ENCODE data around the gene SLC22A1. TPM values are rescaled to one million over a fixed set of nuclear protein-coding genes. Genes with fewer than 3 reads are reported as not detected.

Gene SLC22A1
- polyA plus RNA-seq, 1 of the 3 experiments (the other 2 are of a cell fraction): 0.20 TPM

DNA sequence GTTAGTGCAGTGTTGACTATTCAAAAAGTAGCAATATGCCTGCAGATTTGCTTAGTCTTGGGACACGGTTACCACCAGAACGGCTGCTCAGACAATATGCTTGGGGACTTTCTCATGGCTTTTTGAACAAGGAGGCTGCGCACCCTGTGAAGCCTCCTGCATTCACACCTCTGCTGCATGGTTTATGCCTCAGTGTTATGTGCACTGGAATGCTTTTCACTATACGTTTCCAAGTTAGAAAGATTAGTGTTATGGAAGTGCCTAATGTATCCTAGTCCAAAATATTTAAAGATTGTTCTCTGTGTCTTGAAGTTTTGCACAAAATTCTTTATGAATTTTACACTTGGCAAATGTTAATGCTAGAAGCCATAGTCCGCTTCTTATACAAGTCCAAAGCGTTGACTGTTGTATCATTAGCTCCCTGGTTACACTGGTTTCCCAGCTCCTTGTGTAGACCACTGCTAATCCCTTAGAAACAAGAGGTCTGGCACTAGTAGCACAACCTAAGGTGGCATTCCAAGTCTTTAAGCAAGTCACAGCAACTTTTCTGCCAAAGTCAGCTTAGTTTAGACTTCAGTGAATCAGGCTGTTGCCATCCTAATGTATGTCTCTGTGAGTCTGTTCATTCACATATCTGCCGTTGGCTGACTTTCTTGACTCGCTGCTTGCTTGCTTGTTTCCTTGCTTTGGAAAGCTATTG, 26.3 kb upstream of the SLC22A1 start:
- H4K20me1 ChIP-seq (ENCODE audit: insufficient read depth): no peaks in the 10 kb centered on the region
- H3K9me3 ChIP-seq: no peaks in the 10 kb centered on the region
- H3K9ac ChIP-seq: no peak overlapping the region
- peaks cover 26 to 68% of the 10 kb centered on the region in 2 experiments for H3K36me3 ChIP-seq (replicated peaks in 1 of 2; ENCODE audit: control insufficient read depth in 1 of 2, insufficient read depth in 2 of 2, low read length in 1 of 2)
- DNase-seq: no peak
- 98% methylated on average over 8 of the region's 8 CpGs for WGBS (ENCODE audit: low lambda C conversion rate)
- TF ChIP-seq TCF12 (IDR thresholded peaks at IDR 0.05) (no peak), SIN3A (IDR thresholded peaks at IDR 0.05; ENCODE audit: borderline replicate concordance, low read depth, low read length) (no peak), GATA2 (CRISPR knock-in tag; IDR thresholded peaks at IDR 0.05) (no peak), EZH2phosphoT487 (IDR thresholded peaks at IDR 0.05; ENCODE audit: borderline replicate concordance, low read depth) (no peak), EP300 (IDR thresholded peaks at IDR 0.05; ENCODE audit: borderline replicate concordance in 1 of 2, low read depth in 1 of 2, low read length in 1 of 2) (no peak)
- no peak overlapping the region for H3K4me3 ChIP-seq (ENCODE audit: low read depth in 2 of 2, low read length in 1 of 2)
- POLR2A ChIA-PET: no interaction called here
- H3K4me2 ChIP-seq: no peak overlapping the region
- H3K27ac ChIP-seq (ENCODE audit: low read depth in 2 of 2, low read length in 1 of 2): no peak overlapping the region
- CTCF ChIA-PET: interaction anchor here (1.0 to 5.7 kb wide), 2 partner anchors 7 to 9 kb away, joined by 3 to 28 read pairs; no protein-coding TSS in a partner anchor
- H3F3A ChIP-seq (replicated peaks; ENCODE audit: insufficient read depth): no peaks in the 10 kb centered on the region
- no peaks in the 10 kb centered on the region for H3K4me1 ChIP-seq (ENCODE audit: control insufficient read depth in 1 of 2, insufficient read depth in 2 of 2, low read depth in 1 of 2, low read length in 1 of 2)
- no peaks in the 10 kb centered on the region for H3K9me2 ChIP-seq
- H2AFZ ChIP-seq (ENCODE audit: low read depth): no peak overlapping the region
- H3K27me3 ChIP-seq (ENCODE audit: insufficient read depth): no peaks in the 10 kb centered on the region
- H3K79me2 ChIP-seq (ENCODE audit: insufficient read depth): no peaks in the 10 kb centered on the region

DNA sequence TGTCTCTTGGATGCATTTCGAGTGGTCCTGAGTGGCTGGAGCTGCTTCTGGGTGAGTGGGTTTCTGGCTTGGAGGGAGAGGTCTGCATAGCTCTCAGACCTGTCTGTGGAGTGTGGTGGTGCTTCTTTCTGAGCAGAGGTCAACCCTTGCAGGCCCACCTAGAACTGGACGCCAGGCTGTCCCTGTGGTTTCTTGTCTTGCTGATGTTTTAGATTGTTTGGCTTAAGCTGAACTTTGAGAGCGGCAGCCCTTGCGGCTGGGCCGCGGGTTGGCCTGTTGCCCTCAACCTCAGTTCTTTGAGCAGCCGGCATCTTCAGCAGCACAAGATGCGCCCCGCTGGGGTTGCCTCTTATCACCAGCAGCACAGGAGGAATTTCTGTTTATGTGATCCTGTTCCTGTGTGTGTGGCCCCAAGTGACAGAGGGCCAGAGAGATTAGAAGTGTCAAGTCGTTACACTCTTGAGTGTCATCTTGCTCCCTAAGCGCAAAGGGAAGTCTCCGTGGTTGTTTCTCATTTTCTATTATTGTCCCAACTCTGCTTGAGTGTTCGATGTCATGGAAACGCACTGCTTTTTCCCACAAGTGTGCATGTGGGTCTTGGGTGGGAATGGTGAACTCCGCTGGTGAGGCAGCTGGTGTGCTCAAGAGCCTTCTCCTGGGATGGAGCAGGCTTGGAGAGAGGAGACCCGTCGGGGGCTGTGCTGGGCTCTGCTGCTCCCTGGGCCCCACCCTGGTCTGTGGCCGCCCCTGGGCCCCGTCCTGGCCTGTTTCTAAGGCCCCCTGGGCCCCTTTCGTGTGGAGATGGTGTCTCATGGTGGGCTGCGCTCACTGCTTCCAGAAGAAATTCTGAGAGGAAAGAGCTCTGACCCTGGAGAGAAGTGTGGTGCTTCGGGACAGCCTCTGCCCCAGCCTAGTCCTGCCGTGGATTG, 20.1 kb upstream of the SLC22A1 start:
- H3K27ac ChIP-seq (ENCODE audit: low read depth in 2 of 2, low read length in 1 of 2): no peak overlapping the region
- no peak overlapping the region for H3K4me2 ChIP-seq
- DNase-seq: no peak
- no peaks in the 10 kb centered on the region for H4K20me1 ChIP-seq (ENCODE audit: insufficient read depth)
- no peaks in the 10 kb centered on the region for H3K9me3 ChIP-seq
- H2AFZ ChIP-seq (ENCODE audit: low read depth): no peak overlapping the region
- H3K36me3 ChIP-seq (replicated peaks in 1 of 2; ENCODE audit: control insufficient read depth in 1 of 2, insufficient read depth in 2 of 2, low read length in 1 of 2): peaks cover 30 to 57% of the 10 kb centered on the region in 2 experiments
- WGBS (ENCODE audit: low lambda C conversion rate): 97% methylated on average over 11 of the region's 23 CpGs
- TF ChIP-seq GABPA (IDR thresholded peaks at IDR 0.05; ENCODE audit: low read depth) (no peak), EP300 (IDR thresholded peaks at IDR 0.05; ENCODE audit: borderline replicate concordance in 1 of 2, low read depth in 1 of 2, low read length in 1 of 2) (no peak), POLR2AphosphoS5 (IDR thresholded peaks at IDR 0.05; ENCODE audit: low read depth, low read length) (no peak), RCOR1 (IDR thresholded peaks at IDR 0.05; ENCODE audit: low read length) (no peak), RFX5 (IDR thresholded peaks at IDR 0.05; ENCODE audit: low read length) (no peak), CHD2 (IDR thresholded peaks at IDR 0.05; ENCODE audit: low read length, partially characterized antibody) (no peak)
- TF ChIP-seq, protein P1, sequence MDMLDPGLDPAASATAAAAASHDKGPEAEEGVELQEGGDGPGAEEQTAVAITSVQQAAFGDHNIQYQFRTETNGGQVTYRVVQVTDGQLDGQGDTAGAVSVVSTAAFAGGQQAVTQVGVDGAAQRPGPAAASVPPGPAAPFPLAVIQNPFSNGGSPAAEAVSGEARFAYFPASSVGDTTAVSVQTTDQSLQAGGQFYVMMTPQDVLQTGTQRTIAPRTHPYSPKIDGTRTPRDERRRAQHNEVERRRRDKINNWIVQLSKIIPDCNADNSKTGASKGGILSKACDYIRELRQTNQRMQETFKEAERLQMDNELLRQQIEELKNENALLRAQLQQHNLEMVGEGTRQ (IDR thresholded peaks at IDR 0.05; ENCODE audit: borderline replicate concordance, low read depth, low read length): no peak
- TF ChIP-seq, protein P2, sequence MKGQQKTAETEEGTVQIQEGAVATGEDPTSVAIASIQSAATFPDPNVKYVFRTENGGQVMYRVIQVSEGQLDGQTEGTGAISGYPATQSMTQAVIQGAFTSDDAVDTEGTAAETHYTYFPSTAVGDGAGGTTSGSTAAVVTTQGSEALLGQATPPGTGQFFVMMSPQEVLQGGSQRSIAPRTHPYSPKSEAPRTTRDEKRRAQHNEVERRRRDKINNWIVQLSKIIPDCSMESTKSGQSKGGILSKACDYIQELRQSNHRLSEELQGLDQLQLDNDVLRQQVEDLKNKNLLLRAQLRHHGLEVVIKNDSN (IDR thresholded peaks at IDR 0.05; ENCODE audit: borderline replicate concordance, low read depth): no peak
- CTCF ChIA-PET: interaction anchor here (1.5 to 5.7 kb wide), 3 partner anchors 13 to 238 kb away, joined by 6 to 28 read pairs (median 8); no protein-coding TSS in a partner anchor
- H3K9me2 ChIP-seq: no peaks in the 10 kb centered on the region
- no peaks in the 10 kb centered on the region for H3F3A ChIP-seq (replicated peaks; ENCODE audit: insufficient read depth)
- H3K9ac ChIP-seq: no peak overlapping the region
- no peaks in the 10 kb centered on the region for H3K79me2 ChIP-seq (ENCODE audit: insufficient read depth)
- no peak overlapping the region for H3K4me3 ChIP-seq (ENCODE audit: low read depth in 2 of 2, low read length in 1 of 2)
- POLR2A ChIA-PET: no interaction called here
- no peaks in the 10 kb centered on the region for H3K27me3 ChIP-seq (ENCODE audit: insufficient read depth)
- no peaks in the 10 kb centered on the region for H3K4me1 ChIP-seq (ENCODE audit: control insufficient read depth in 1 of 2, insufficient read depth in 2 of 2, low read depth in 1 of 2, low read length in 1 of 2)
